BE2C (cell line): ENCODE results near the gene CPNE4.
"Not testable (repeated sequence)": the region's sequence is repeated elsewhere in the genome, so short reads cannot be mapped to it uniquely, and the experiment has no call there.

ENCODE experiments used
- DNase-seq: peaks from one replicate; pipeline ENCODE4 v3.0.0-alpha.2; 2020
- H3K27me3 ChIP-seq: fragments of 250-450 bp; sonication (Bioruptor Pico); 2 replicates; pipeline ENCODE4 v1.5.1; 2020; ENCODE audit warnings: mild to moderate bottlenecking
- H3K36me3 ChIP-seq: fragments of 250-450 bp; sonication (Bioruptor Pico); 2 replicates; pipeline ENCODE4 v1.5.1; 2020; ENCODE audit warnings: mild to moderate bottlenecking
- H3K4me1 ChIP-seq: fragments of 250-450 bp; sonication (Bioruptor Pico); 2 replicates; pipeline ENCODE4 v1.5.1; 2020
- H3K4me3 ChIP-seq: 2 replicates; pipeline ENCODE4 v1.5.1; 2011; ENCODE audit warnings: low read depth, low read length
- H3K9me3 ChIP-seq: fragments of 250-450 bp; sonication (Bioruptor Pico); 2 replicates; pipeline ENCODE4 v1.5.1; 2020
- CTCF ChIP-seq: IDR thresholded peaks from 2 replicates; pipeline ENCODE4 v1.5.1; 2012; ENCODE audit warnings: mild to moderate bottlenecking, low read depth, low read length

The CPNE4 gene

GRCh38 chr3:131494706-131495105 is 540.1 kb downstream of the CPNE4 start:
- TF ChIP-seq CTCF, result no peak
- H3K4me3 ChIP-seq, result no peak overlapping the region
- H3K27me3 ChIP-seq, result no peaks in the 10 kb centered on the region
- H3K36me3 ChIP-seq, result peaks cover 86% of the 10 kb centered on the region
- DNase-seq, result no peak
- H3K4me1 ChIP-seq, result no peaks in the 10 kb centered on the region
- H3K9me3 ChIP-seq, result no peaks in the 10 kb centered on the region

GRCh38 chr3:131491775-131492174 is 543.0 kb downstream of the CPNE4 start:
- DNase-seq, result no peak
- no peaks in the 10 kb centered on the region for H3K4me1 ChIP-seq
- no peaks in the 10 kb centered on the region for H3K9me3 ChIP-seq
- no peak for TF ChIP-seq CTCF
- H3K36me3 ChIP-seq, result peaks cover 92% of the 10 kb centered on the region
- no peak overlapping the region for H3K4me3 ChIP-seq
- H3K27me3 ChIP-seq, result no peaks in the 10 kb centered on the region

GRCh38 chr3:131491084-131491483 is 543.7 kb downstream of the CPNE4 start:
- Histone ChIP-seq H3K4me1 (no peaks in the 10 kb centered on the region), H3K36me3 (peaks cover 86% of the 10 kb centered on the region), H3K9me3 (no peaks in the 10 kb centered on the region), H3K27me3 (no peaks in the 10 kb centered on the region), H3K4me3 (no peak overlapping the region)
- DNase-seq, result no peak
- no peak for TF ChIP-seq CTCF

GRCh38 chr3:131486545-131486944 is 548.3 kb downstream of the CPNE4 start:
- H3K36me3 ChIP-seq, result peaks cover 72% of the 10 kb centered on the region
- not testable (repeated sequence) for H3K4me1 ChIP-seq, H3K27me3 ChIP-seq, H3K4me3 ChIP-seq, H3K9me3 ChIP-seq, DNase-seq

GRCh38 chr3:131485119-131485518 is 549.7 kb downstream of the CPNE4 start:
- TF ChIP-seq CTCF, result no peak
- H3K27me3 ChIP-seq, result no peaks in the 10 kb centered on the region
- no peak overlapping the region for H3K4me3 ChIP-seq
- peaks cover 62% of the 10 kb centered on the region for H3K36me3 ChIP-seq
- DNase-seq, result no peak
- no peaks in the 10 kb centered on the region for H3K9me3 ChIP-seq
- H3K4me1 ChIP-seq, result no peaks in the 10 kb centered on the region

GRCh38 chr3:131484496-131485111 is 550.2 kb downstream of the CPNE4 start:
- no peaks in the 10 kb centered on the region for H3K9me3 ChIP-seq
- no peaks in the 10 kb centered on the region for H3K27me3 ChIP-seq
- peaks cover 59% of the 10 kb centered on the region for H3K36me3 ChIP-seq
- H3K4me1 ChIP-seq, result no peaks in the 10 kb centered on the region
- DNase-seq, result no peak
- no peak for TF ChIP-seq CTCF
- H3K4me3 ChIP-seq, result no peak overlapping the region
